Measurements from ENCODE around the gene INF2.
"Not testable (repeated sequence)": the region's sequence is repeated elsewhere in the genome, so short reads cannot be mapped to it uniquely, and the experiment has no call there.

Gene INF2

DNA sequence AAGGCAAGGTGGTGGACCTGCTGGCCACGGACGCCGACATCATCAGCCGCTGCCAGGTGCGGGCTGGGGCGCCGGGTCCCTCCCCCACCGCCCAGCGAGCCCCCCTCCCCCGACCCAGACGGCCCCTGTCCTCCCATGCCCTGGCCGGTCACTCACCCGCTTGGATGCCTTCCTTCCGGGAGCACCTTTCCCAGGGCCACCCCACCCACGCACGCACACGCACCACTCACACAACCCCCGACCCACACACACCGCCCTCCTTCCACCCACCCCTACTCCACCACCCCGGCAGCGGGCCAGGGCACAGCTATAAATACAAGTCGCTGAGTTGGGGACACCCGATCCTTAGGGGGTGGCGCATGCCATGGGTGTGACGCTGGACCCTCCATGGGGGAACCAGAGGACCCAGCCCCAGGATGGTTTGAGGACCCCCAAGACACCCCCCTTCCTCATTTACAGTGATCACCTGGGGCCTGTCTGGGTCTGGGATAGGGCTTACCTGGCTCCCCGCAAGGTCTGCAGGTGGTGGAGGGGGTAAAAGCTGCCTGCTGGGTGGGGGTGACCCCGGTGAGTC lies 35.1 kb downstream of the INF2 start:
- peak; percentile 70 for DNase-seq

GRCh38 chr14:104724981-104725771 lies 35.8 kb downstream of the INF2 start:
- no peak for DNase-seq

GRCh38 chr14:104725772-104726548 lies 36.5 kb downstream of the INF2 start:
- DNase-seq = no peak

DNA sequence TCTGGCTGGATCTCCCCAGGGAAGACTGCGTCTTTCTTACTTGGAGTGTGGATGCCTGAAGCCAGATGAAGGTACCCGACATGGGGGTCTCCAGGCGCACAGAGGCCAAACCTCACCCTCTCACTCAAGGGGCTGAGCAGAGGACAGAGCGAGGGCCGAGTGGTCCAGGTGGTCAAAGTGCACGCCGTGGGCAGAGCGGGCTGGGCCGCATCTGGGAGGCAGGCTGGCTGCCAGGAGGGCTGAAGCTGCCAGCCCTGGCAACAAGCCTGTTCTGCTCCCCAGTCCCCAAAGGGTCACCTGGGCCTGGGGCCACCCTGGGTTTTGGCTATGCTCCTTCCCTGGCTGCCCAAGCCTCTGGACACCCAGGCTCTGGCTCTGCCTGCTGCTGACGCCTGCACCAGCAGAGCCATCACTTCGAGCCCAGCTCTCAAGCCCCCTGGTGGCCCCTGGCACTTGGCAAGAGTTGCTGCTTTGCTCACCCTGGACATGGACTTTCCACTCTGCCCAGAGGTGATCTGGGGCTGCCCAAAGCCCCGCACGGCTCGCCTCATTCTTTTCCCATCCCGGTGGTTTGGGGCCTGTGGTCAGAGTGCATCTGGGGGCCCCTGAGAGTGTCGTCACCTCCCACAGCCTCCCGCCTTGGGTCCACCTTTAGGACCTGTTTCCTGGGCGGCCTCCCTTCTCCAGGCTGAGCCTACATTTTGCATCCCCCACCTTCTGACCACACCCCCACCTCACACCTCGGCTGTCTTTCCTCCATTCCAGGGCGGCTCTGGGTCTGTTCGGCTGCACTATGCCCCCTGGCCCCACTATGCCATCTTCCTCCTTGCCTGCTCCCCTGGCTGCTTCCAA lies 37.4 kb downstream of the INF2 start:
- no peak for DNase-seq

DNA sequence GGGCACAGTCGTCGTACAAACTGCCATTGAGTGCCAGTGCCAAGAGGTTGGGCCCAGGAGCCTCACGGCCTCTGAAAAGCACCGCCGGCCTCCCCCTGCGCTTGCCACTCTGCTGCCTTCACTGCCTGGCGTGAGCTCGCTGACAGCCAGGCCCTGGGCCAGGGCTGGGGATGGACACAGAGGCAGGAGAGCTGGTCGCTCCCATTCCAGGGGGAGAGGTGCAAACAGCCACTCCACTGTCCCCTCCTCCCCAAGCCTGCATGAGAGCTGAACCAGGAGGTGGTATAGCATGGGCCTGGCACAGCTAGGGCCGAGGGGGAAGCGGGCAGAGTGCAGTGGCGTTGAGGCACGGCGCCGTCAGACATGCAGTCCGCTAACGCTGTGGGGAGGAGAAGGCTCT lies 39.2 kb downstream of the INF2 start:
- DNase-seq = no peak

DNA sequence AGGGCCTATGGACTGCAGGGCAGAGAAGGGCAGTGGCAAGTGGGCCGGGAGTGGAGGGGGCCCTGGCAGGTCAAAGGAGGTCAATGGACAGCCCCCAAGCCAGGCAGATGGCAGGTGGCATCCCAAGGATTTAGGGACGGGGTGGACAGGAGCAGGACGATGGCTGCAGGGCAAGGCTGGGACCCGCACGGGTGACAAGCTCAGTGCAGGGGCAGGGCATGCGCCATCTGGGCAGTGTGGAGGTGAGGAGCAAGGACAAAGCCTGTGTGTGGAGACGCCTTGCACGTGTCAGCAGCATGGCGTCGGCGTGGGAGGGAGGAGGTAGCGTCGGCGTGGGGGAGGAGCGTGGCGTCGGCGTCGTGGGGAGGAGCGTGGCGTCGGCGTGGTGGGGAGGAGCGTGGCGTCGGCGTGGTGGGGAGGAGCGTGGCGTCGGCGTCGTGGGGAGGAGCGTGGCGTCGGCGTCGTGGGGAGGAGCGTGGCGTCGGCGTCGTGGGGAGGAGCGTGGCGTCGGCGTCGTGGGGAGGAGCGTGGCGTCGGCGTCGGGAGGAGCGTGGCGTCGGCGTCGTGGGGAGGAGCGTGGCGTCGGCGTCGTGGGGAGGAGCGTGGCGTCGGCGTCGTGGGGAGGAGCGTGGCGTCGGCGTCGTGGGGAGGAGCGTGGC lies 39.9 kb downstream of the INF2 start:
- DNase-seq = not testable (repeated sequence)

- no peak for DNase-seq
Measured at GRCh38 chr14:104729835-104730181, 40.4 kb downstream of the INF2 start.

- DNase-seq = no peak
Measured at GRCh38 chr14:104730487-104730886, 41.1 kb downstream of the INF2 start.

DNA sequence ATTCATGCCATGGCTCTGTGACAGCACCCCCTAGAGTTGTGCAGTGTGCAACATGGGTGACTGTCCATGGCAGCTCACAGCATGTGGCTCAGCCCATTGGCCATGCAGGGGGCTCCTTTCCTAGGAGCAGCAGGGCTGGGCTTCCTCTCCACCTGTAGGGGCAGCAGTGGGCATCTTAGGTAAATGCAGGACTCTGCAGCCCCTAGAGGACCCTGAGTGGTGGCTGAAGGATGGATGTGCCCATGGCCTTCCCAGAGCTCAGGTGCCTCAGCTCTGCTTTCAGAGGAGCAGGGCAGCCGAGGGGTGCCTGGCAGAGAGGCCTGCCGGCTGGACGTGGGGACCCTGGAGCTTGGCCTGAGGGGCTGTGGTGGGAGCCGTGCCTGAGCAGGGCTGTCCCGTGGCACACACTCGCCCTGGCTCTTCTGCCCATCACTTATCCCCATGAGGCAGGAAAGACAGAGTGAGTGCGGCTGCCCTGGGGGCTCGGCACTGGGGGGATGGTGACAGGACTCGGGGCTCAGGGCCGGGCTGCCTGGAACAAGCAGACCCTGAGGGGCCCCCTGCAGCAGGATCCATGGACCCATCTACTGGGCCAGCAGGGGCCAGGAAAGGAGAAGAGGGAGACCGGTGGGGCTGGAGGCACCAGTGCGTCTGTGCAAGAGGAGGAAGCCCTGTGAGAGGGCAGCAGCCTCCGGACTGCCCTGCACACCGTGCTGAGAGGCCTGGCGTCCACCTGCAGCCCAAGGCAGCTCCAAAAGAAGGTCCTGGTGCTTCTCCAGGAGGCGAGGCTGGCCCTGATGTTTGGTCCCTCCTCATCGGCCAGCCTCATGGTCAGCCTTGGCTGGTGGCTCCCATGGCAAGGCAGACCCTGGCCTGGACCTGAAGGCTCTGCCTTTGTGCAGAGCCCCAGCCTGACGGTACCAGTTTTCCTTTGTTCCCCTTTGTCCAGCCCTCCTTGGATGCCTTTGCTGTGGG lies 42.2 kb downstream of the INF2 start:
- DNase-seq = no peak

DNA sequence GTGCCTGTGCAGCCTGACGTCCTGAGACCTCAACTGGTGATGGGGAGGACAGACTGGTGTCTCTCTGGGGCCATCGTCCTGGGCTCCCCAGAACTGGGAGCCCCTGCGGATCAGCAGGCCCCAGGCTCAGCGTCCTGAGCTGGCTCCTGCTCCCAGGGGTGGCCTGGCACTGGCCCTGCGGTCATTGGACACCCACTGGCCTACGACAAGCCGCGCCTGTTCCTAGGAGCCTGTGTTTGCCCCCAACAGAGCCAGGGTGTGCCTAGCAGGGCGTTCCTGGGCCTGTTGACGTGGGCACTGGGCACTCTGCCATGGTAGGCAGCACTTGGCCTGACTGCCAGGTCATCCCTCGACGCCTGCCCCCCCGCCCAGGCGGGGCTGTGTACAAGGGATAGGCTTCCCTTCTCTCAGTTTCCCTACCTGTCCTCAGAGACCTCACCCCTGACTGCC lies 43.0 kb downstream of the INF2 start:
- DNase-seq = no peak

DNA sequence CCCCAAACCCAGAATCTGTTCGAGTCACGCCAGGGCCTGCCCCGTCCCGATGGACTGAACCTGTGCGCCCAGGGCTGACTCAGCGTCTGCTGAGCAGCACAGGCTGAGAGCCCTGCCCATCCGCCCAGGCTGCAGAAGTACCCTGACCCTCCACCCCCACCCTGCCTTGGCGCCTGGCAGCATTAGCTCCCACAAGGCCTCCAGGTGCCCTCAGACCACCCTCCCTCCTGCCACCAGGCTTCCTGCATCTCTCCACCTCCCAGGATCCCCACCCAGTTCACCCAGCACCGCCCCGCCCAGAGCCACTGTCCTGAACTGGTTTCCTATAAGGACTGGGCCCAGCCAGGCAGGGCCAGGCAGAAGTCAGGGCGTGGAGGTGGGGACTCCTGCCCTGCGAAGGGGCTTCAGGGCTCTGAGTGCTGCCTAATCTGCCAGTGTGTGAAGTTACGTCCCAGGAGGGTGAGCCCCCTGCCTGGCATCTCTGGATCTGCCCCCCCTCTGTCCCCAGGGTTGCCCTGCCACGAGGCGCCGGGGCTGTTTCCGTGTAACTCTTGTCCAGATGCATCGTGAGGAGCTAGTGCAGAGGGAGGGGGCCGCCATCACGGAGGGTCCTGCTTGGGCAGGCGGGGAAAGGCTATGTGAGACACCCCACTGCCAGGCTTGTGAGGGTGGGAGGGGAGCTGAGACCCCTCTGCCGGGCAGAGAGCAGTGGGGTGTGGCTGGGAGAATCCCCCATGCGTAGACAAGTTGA lies 43.7 kb downstream of the INF2 start:
- no peak for DNase-seq

GRCh38 chr14:104734051-104734587 lies 44.7 kb downstream of the INF2 start:
- no peak for DNase-seq

- DNase-seq = no peak
Measured at GRCh38 chr14:104734601-104734990, 45.2 kb downstream of the INF2 start.

GRCh38 chr14:104734991-104735779 lies 45.8 kb downstream of the INF2 start:
- no peak for DNase-seq

- no peak for DNase-seq
Measured at GRCh38 chr14:104735830-104736642, 46.6 kb downstream of the INF2 start.

DNA sequence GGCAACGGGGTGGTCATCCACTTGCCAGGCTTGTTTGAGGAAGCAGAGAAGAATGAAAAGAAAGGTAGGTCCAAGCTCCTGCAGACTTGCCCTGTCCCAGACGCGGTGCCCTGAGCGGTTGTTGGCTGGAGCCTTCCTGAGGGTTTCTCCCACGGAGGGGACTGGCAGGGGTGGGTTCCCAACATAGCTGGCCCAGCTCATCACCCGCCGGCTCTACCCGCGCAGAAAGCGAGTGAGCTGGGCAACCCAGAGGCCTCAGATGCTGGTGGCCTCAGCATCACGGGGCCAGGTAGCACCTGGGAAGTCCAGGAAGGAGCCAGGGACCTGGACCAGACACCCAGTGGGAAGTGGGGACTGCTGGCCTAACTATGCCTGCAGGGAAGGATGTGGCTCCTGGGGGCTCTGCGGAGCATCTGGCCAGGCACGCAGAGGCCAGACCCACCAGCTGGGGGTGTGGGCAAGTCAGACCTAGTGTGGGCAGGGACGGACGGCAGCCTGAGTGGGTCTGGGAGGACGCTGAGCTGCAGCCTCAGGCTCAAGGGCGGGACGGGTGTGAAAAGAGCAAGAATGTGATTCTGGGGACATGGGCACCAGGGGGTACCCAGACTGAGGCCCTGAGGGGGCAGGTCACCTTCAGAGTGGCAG lies 49.1 kb downstream of the INF2 start:
- no peak for DNase-seq

DNA sequence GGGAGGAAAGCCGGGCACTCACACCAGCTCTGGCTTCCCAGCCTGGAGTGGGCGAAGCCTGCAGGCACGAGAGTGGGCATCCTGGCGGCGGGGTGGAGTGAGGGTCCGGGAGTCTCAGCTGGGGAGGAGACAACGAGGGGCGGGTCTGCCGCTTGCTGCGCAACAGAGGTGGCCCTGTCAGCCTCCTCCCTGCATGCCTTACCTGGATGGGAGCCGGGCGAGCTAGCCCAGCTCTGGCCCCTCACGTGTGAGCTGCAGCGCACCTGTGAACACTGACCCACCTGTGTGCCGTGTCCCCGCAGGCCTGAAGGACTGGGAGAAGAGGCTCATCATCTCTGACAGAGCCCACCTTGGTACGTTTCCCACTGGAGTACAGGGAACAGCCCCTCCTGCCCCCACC lies 49.6 kb downstream of the INF2 start:
- DNase-seq = no peak

Measured in activated effector memory CD4-positive, alpha-beta T cell treated with anti-CD3 and anti-CD28 coated beads, Interleukin-2, amount 50 U/mL, for 16 hours (primary cell).